GOT3 (cell line): ENCODE data around the gene SLC38A7.

Experiments
- DNase-seq: peaks from one replicate; lab custom pipeline; 2025; ENCODE audit warnings: mixed read lengths; lab: John Stamatoyannopoulos, UW

The SLC38A7 gene

GRCh38 chr16:58636466-58636865 is 48.1 kb downstream of the SLC38A7 start:
- no peak for DNase-seq

GRCh38 chr16:58635502-58635901 is 49.1 kb downstream of the SLC38A7 start:
- DNase-seq, result no peak

GRCh38 chr16:58634265-58634802 is 50.2 kb downstream of the SLC38A7 start:
- no peak for DNase-seq

- peak; percentile 97 for DNase-seq
Observed at GRCh38 chr16:58629733-58630640, 54.6 kb downstream of the SLC38A7 start, which contains the start of gene CNOT1. TSS of gene CNOT1 (minus strand) at chr16:58629826. CDS start at chr16:58599337, 30,489 bp downstream.

DNA sequence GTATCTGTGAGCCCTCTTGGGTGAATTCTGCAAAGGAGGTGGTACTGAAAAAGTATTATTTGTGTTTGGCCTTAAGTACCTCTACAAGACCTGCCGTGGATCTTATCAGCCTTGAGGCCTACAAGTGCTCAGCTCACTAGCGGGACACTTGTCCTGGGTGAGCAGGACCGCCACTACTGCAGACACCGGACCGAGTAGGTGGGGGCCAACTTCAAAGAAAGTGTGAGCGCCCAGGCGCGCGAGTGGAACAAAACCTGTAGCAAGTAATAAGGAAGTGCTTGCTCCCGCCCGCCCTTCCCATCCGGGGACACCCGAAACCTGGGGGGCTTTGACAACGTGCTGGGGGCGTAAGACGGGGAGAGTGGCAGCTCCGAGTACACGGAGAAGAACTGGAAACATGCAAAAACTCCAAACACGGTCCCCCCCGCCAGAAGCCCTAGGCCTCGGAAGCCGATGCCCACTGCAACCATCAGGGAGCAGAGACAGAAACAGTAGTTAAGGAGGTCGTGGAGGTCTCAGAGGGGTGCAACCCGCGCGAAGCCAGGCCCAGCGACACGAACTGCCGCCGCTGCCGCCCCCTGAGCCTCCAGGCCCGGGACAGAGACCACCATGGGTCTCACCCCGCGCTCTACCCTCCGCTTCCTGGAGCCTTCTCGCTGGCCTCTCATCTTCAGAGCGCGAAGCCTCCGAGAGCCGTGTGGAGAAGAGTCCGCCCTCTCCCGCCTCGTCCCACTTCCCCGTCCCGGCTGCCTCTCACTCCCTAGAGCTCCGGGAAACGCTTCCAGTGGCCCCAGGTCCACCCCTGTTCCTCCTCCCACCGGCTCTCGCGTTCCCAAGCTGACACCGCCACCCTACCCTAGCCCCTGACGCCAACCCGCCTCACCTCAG is 55.5 kb downstream of the SLC38A7 start:
- DNase-seq, result no peak

- DNase-seq, result no peak
Observed at GRCh38 chr16:58624209-58624608, 60.4 kb downstream of the SLC38A7 start.

DNA sequence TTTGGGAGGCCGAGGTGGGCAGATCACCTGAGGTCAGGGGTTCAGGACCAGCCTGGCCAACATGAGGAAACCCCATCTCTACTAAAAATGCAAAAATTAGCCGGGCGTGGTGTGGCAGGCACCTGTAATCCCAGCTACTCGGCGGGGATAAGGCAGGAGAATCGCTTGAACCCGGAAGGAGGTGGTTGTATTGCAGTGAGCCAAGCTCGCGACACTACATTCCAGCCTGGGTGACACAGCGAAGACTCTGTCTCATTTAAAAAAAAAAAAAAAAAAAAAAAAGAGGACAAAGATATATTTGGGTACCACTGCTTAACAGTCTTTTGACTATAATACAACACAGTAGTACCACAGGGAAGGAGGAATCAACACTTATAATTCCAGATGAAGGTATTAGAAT is 64.2 kb downstream of the SLC38A7 start:
- no peak for DNase-seq

- no peak for DNase-seq
Observed at GRCh38 chr16:58615280-58615679, 69.3 kb downstream of the SLC38A7 start.
